ENCODE data around the gene ATP2C2.
"Not testable (repeated sequence)": the region's sequence is repeated elsewhere in the genome, so short reads cannot be mapped to it uniquely, and the experiment has no call there.

Gene ATP2C2

DNA sequence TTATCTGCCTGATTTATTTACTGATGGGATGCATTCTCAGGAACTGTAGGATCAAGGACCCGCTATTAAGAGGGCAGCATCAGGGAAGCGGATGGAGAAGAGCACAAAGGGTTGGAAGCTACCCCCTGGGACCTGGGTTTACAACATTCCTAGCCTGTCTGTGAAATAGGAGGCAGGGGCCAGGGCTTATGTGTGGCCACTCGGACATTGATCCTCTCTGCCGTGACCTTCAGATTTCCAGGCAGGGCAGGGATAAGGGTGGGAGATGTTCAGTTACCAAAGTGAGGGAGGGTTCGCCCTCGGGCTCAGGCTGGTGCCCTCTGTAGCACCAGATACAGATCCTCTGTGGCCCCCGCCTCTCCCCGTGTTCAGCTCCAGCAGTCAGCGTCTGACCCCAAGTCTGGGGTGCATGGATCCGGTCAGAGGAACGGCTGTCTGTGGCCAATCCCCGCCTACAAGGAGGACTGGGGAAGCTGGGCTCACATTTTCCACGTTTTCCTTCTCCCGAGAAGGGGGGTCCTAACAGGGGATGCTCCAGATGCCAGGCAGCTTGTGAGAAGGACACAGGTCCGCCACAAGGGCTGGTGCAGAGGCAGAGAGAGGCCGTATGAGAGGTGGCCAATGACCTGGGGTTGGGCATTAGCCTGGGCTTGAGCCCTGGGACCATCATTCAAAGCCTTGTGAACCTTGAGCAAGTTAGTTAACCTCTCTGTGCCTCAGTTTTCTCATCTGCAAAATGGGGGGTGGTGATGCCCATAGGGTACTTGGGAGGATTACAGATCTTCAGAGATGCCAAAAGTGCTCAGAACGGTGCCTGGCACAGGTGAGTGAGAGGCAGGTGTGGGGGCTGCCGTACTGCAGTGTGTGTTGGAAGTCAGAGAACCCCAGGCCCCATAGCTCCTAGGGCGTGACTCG lies 48.3 kb downstream of the ATP2C2 start:
- no peak for DNase-seq (ENCODE audit: insufficient read length)
- TF ChIP-seq POLR2A (IDR thresholded peaks at IDR 0.05; ENCODE audit: low read depth, low read length): no peak
- no peak for TF ChIP-seq TAF1 (IDR thresholded peaks at IDR 0.05; ENCODE audit: borderline replicate concordance, low read depth, low read length)
- TF ChIP-seq POLR2AphosphoS5 (IDR thresholded peaks at IDR 0.05; ENCODE audit: low read depth, low read length): no peak
- no peak for FAIRE-seq

DNA sequence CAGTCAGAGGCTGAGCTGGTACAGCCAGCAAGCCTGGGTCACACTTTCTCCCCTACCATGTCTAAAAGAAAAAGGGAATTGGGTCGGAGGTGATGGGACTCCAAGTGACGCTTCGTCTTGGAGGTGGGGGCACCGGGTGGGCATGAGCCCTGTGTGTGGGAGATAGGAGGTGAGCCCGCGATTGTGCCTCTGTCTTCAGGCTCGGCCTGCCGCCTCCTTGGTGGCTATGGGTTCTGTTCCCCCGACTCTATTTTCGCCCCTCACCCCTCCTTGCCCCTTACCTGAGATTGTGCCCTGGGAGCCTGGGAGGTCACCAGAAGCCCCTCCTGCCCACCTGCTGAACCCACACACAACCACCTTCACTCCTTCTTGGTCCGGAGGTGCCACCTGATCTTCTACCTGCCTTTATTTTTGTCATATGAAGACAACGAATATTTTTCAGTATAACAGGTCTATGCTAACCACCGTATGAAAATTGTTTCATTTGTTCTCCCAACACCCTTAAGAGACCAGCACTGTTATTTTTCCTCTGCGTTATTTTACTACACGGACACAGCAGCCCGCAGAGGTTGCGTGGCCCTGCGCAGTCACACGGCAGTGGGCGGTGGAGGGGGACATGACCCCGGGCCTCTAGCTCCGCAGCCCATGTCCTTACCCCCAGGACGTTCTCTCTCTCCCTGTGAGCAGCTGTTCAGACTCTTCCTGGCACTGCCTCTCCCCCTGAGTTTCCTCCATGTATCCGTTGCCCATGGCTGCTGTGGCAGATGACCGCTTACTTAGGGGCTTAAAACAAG lies 49.9 kb downstream of the ATP2C2 start:
- no peak for TF ChIP-seq POLR2AphosphoS5 (IDR thresholded peaks at IDR 0.05; ENCODE audit: low read depth, low read length)
- no peak for TF ChIP-seq POLR2A (IDR thresholded peaks at IDR 0.05; ENCODE audit: low read depth, low read length)
- no peak for TF ChIP-seq TAF1 (IDR thresholded peaks at IDR 0.05; ENCODE audit: borderline replicate concordance, low read depth, low read length)
- FAIRE-seq (no peak), DNase-seq (ENCODE audit: insufficient read length) (no peak)

DNA sequence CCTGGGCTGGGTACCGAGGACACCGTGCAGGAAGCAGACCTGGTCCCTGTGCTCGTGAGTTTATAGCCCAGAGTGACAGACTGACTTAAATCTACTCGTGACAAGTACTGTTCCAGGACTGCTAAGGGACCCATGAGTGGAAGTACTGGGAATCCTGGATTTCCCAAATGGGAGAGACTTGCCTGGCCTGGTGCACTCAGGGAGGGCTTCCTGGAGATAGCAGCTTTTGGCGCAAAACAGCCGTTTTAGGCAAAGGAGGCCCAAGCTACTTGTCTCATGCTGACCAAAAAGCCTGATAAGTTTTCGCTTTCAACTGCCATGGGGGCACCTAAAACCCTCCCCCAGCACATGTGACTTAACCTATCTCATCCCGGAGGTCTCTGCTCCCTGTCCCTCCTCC lies 51.4 kb downstream of the ATP2C2 start:
- FAIRE-seq: no peak
- TF ChIP-seq POLR2A (IDR thresholded peaks at IDR 0.05; ENCODE audit: low read depth, low read length) (no peak), TAF1 (IDR thresholded peaks at IDR 0.05; ENCODE audit: borderline replicate concordance, low read depth, low read length) (no peak), POLR2AphosphoS5 (IDR thresholded peaks at IDR 0.05; ENCODE audit: low read depth, low read length) (no peak)
- no peak for DNase-seq (ENCODE audit: insufficient read length)

DNA sequence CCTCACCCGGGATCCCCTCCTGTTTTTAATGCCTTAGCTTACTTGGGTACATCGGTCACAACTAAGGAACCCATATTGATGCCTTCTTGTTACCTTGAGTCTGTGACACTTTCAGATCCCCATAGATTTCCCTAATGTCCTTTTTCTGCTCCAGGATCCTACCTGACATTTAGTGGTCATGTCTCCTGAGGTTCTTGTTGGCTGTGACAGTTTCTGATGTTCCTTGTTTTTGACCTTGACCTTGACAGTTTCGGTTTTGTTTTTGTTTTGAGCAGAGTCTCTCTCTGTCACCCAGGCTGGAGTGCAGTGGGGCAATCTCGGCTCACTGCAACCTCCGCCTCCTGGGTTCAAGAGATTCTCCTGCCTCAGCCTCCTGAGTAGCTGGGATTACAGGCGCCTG lies 52.2 kb downstream of the ATP2C2 start:
- not testable (repeated sequence) for DNase-seq (ENCODE audit: insufficient read length); FAIRE-seq

DNA sequence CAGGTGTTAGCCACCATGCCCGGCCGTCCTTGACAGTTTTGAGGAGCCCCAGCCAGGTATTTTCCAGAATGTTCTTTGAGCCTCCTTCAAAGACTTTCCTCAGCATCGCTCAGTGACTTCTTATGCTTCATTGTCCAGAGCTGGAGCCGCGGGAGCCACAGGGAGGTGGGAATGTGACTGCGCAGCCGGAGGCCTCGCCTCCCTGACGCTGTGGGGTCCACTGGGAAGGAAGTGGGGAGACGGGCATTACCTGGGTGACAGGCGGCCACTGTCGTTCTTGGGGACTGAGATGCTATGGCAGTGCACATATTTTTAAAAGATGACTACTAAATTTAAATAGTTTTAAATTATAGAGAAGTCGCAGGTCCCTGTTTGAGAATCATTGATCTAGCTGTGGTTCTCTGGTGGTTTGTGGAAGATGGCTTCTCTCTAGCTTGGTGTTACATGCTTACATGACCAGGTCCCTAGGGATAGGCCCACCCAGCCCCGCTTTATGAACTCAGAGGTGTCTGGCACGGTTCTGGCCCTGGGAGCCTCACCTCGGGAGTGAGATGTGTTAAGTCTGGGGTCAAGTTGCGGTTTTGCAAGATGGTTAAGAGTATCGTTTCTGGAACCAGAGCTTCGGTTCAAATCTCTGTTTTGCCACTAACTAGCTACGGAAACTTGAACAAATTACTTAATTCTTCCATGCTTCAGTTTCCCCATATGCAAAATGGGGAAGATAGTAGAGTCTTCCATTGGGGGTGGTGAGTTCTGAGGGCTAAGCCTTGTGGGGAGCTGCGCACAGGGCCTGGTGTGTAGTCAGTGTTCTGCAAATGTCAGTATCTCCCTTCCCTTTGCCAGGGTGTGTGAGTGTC lies 53.0 kb downstream of the ATP2C2 start:
- TF ChIP-seq POLR2AphosphoS5 (IDR thresholded peaks at IDR 0.05; ENCODE audit: low read depth, low read length) (no peak), TAF1 (IDR thresholded peaks at IDR 0.05; ENCODE audit: borderline replicate concordance, low read depth, low read length) (no peak), POLR2A (IDR thresholded peaks at IDR 0.05; ENCODE audit: low read depth, low read length) (no peak)
- DNase-seq (ENCODE audit: insufficient read length): no peak
- no peak for FAIRE-seq

DNA sequence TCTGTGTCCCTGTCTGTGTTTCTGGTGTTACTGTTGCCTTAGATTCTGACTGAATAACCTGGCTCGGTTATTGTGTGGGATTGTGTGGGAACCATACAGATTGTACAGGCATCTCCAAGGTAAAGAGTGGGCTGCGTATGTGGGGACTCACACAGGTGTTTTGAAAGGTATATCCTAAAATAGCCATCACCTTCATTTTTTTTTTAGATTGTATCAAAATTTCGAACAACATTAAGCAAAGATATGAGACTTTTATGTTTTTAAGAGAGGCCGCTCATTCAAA lies 53.5 kb downstream of the ATP2C2 start:
- TF ChIP-seq POLR2AphosphoS5 (IDR thresholded peaks at IDR 0.05; ENCODE audit: low read depth, low read length) (no peak), TAF1 (IDR thresholded peaks at IDR 0.05; ENCODE audit: borderline replicate concordance, low read depth, low read length) (no peak), POLR2A (IDR thresholded peaks at IDR 0.05; ENCODE audit: low read depth, low read length) (no peak)
- no peak for FAIRE-seq

DNA sequence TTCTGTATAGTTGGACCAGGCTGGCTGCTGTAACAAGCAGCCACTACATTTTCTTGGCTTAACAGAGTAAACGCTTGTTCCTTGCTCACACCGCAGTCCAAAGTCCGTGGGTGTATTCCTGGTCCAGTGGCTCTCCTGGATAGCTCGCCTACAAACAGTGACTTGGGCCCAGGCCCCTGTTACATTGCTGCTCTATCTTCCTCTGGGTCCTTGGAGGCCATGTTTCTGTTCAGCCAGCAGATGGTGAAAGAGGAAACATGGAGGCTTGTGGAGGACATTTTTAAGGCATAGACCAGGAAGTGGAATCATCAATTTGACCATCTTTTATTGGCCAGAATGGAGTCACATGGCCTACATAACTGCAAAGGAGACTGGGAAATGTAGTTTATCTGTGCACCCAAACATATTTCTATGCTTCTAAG lies 55.1 kb downstream of the ATP2C2 start:
- no peak for FAIRE-seq
- DNase-seq (ENCODE audit: insufficient read length): no peak
- TF ChIP-seq TAF1 (IDR thresholded peaks at IDR 0.05; ENCODE audit: borderline replicate concordance, low read depth, low read length): no peak
- TF ChIP-seq POLR2A (IDR thresholded peaks at IDR 0.05; ENCODE audit: low read depth, low read length): no peak
- TF ChIP-seq POLR2AphosphoS5 (IDR thresholded peaks at IDR 0.05; ENCODE audit: low read depth, low read length): no peak

More for the DNA sequence above, 53.5 kb downstream of the ATP2C2 start:
- DNase-seq (ENCODE audit: insufficient read length): no peak

DNA sequence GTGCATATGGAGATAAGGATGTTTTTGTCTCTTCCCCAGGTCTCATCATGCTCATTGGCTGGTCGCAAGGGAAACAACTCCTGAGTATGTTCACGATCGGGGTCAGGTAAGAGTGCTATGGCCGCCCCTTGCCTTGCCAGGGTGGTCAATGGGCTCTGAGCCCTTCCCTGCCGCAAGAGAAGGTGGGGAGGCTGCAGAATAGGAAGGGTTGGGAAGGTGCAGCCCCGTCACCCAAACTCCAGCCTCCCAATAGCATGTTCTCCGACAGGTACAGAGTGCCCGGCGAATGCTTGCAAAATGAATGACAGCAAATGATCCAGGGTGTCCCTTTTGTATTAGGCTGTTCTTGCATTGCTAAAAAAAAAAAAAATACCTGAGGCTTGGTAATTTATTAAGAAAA lies 57.4 kb downstream of the ATP2C2 start:
- TF ChIP-seq TAF1 (IDR thresholded peaks at IDR 0.05; ENCODE audit: borderline replicate concordance, low read depth, low read length) (no peak), POLR2A (IDR thresholded peaks at IDR 0.05; ENCODE audit: low read depth, low read length) (no peak), POLR2AphosphoS5 (IDR thresholded peaks at IDR 0.05; ENCODE audit: low read depth, low read length) (no peak)

DNA sequence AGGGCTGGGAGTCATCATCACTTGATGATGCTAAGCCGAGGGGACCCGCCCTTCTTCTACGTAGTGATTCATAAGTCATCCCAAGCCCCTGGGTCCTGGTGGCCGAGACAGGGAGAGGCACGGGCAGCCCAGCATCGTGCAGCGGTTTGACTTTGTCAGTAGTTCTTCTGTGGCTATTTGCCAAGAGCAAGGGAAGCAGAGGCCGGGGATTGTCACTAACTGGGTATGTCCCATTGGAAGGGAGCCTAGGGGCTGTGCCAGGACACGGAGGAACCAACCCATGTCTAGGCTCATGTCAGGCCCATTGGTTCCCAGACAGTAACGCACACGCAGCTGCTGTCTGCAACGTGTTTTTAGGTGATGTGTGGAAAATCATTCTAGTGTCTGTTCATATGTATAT lies 58.5 kb downstream of the ATP2C2 start:
- TF ChIP-seq POLR2AphosphoS5 (IDR thresholded peaks at IDR 0.05; ENCODE audit: low read depth, low read length): no peak
- TF ChIP-seq POLR2A (IDR thresholded peaks at IDR 0.05; ENCODE audit: low read depth, low read length): no peak
- TF ChIP-seq TAF1 (IDR thresholded peaks at IDR 0.05; ENCODE audit: borderline replicate concordance, low read depth, low read length): no peak
- FAIRE-seq (no peak), DNase-seq (ENCODE audit: insufficient read length) (no peak)

More for the DNA sequence above, 57.4 kb downstream of the ATP2C2 start:
- FAIRE-seq: no peak
- no peak for DNase-seq (ENCODE audit: insufficient read length)

DNA sequence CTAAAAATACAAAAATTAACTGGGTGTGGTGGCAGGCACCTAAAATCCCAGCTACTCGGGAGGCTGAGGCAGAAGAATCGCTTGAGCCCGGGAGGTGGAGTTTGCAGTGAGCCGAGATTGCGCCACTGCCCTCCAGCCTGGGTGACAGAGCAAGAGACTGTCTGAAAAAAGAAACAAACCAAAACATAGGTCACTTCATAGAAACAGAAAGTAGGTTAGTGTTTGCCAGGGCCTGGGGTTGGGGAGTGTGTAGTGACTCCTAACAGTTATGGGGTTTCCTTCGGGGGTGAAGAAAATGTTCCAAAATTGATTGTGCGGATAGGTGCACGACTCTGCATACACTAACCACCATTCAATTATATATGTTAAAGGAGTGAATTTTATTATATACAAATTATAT lies 59.2 kb downstream of the ATP2C2 start:
- TF ChIP-seq POLR2AphosphoS5 (IDR thresholded peaks at IDR 0.05; ENCODE audit: low read depth, low read length): no peak
- no peak for TF ChIP-seq TAF1 (IDR thresholded peaks at IDR 0.05; ENCODE audit: borderline replicate concordance, low read depth, low read length)
- no peak for TF ChIP-seq POLR2A (IDR thresholded peaks at IDR 0.05; ENCODE audit: low read depth, low read length)
- DNase-seq (ENCODE audit: insufficient read length) (no peak), FAIRE-seq (no peak)

DNA sequence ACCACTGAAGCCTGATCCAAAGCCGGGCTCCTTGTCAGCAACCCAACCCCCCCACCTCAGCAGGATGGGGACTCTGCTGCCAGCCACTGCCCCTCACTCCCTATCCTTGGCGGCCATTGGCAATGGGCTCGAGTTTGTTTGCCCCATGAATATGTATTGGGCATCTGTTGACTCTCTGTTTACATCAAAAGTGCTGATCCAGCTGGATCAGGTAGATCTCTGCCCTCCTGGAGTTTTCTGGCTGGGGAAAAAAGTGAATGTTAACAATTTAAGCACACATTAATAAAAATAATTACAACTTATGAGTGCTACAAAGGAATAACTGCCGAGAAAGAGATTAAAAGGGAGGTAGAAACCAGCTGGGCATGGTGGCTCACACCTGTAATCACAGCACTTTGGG lies 62.5 kb downstream of the ATP2C2 start:
- DNase-seq (ENCODE audit: insufficient read length) (no peak), FAIRE-seq (no peak)
- TF ChIP-seq POLR2AphosphoS5 (IDR thresholded peaks at IDR 0.05; ENCODE audit: low read depth, low read length) (no peak), POLR2A (IDR thresholded peaks at IDR 0.05; ENCODE audit: low read depth, low read length) (no peak), TAF1 (IDR thresholded peaks at IDR 0.05; ENCODE audit: borderline replicate concordance, low read depth, low read length) (no peak)

Data from GM12892 (cell line).